Testis (tissue), 3 donors: ENCODE results near the gene COL21A1. TPM values are rescaled to one million over a fixed set of nuclear protein-coding genes. Genes with fewer than 3 reads are reported as not detected.

Experiments used
- DNase-seq: peaks from one replicate; pipeline ENCODE4 v3.0.0-alpha.2; 2019
- H3K27ac ChIP-seq, 2 donors: fragments of 200-600 bp; sonication (generic); one replicate each; pipeline ENCODE4 v1.5.1; 2019
- H3K27me3 ChIP-seq: fragments of 200-600 bp; sonication (generic); one replicate; pipeline ENCODE4 v1.5.1; 2019
- H3K36me3 ChIP-seq: fragments of 200-600 bp; sonication (generic); one replicate; pipeline ENCODE4 v1.5.1; 2017; ENCODE audit warnings: low read depth; ENCODE audit errors: missing control alignments
- H3K4me1 ChIP-seq: fragments of 200-600 bp; sonication (generic); one replicate; pipeline ENCODE4 v1.5.1; 2019
- H3K4me3 ChIP-seq, 2 donors: fragments of 200-600 bp; sonication (generic); one replicate each; pipeline ENCODE4 v1.5.1; 2017 to 2019
- H3K9me3 ChIP-seq: fragments of 200-600 bp; sonication (generic); one replicate; pipeline ENCODE4 v1.5.1; 2017
- CTCF ChIP-seq, 3 experiments: fragments of 450-650 bp in 2 of 3; fragments of 200-600 bp in 1 of 3; sonication (generic) in 1 of 3; IDR thresholded peaks; one replicate each; pipeline ENCODE4 v1.5.1; 2016 to 2019; ENCODE audit warnings: antibody characterized with exemption in 3 of 3, mild to moderate bottlenecking in 2 of 3, moderate library complexity in 1 of 3
- POLR2A ChIP-seq: fragments of 450-650 bp; IDR thresholded peaks from one replicate; pipeline ENCODE4 v1.6.1; 2017; ENCODE audit warnings: antibody characterized with exemption, mild to moderate bottlenecking, moderate library complexity
- WGBS, 2 donors: methylation state at CpG; one replicate each; pipeline ENCODE4 v1.1.5; 2018; 5-methylcytosine and 5-hydroxymethylcytosine counted together
- intact Hi-C: fragments of 100-400 bp; cut with DNase I; formaldehyde crosslinking; loops from one replicate; pipeline ENCODE4 v1.15.1; 2023; ENCODE audit warnings: low total_unique reads
- polyA plus RNA-seq: library from polyadenylated mRNA; stranded (reverse); fragments of 350-450 nt; fragmentation: Illumina TruSeq; extraction: RNeasy Lipid Tissue Mini Kit (QIAGEN cat#74804); gene quantifications from one replicate; pipeline ENCODE4 v1.2.3, GENCODE V29; 2014; ENCODE audit warnings: low read depth, low replicate concordance; ENCODE audit not compliant: insufficient read depth
- total RNA-seq, 2 donors: library from RNA; depleted of rRNA; stranded (reverse); fragments of >200 nt; gene quantifications; one replicate each; pipeline ENCODE4 v1.2.3, GENCODE V29; 2016

The COL21A1 gene
- total and polyA plus RNA-seq, 3 donors from 2014 or later, result 6.6 to 10.5 (median 7.1) TPM

GRCh38 chr6:56188429-56188828 lies 59.0 kb downstream of the COL21A1 start:
- TF ChIP-seq CTCF (IDR thresholded peaks at IDR 0.05) (no peak), POLR2A (no peak)
- no peaks in the 10 kb centered on the region for H3K36me3 ChIP-seq
- H3K9me3 ChIP-seq, result no peaks in the 10 kb centered on the region
- intact Hi-C loops, result no loop called here
- no peaks in the 10 kb centered on the region for H3K27me3 ChIP-seq
- H3K4me1 ChIP-seq, result no peaks in the 10 kb centered on the region
- no peak overlapping the region for H3K27ac ChIP-seq
- H3K4me3 ChIP-seq, result no peak overlapping the region
- no peak for DNase-seq
- 89 to 92% methylated on average over 7 to 9 of the region's 9 CpGs for WGBS, 2 donors

- H3K4me1 ChIP-seq, result no peaks in the 10 kb centered on the region
- intact Hi-C loops, result no loop called here
- TF ChIP-seq CTCF (IDR thresholded peaks at IDR 0.05) (no peak), POLR2A (no peak)
- H3K27ac ChIP-seq, result no peak overlapping the region
- no peak overlapping the region for H3K4me3 ChIP-seq
- no peaks in the 10 kb centered on the region for H3K36me3 ChIP-seq
- DNase-seq, result no peak
- no peaks in the 10 kb centered on the region for H3K9me3 ChIP-seq
- H3K27me3 ChIP-seq, result no peaks in the 10 kb centered on the region
Measured at GRCh38 chr6:56187686-56188085, 59.7 kb downstream of the COL21A1 start.

- H3K27ac ChIP-seq, result no peak overlapping the region
- no peaks in the 10 kb centered on the region for H3K27me3 ChIP-seq
- H3K4me3 ChIP-seq, result no peak overlapping the region
- H3K9me3 ChIP-seq, result no peaks in the 10 kb centered on the region
- no peaks in the 10 kb centered on the region for H3K4me1 ChIP-seq
- TF ChIP-seq POLR2A, result no peak
- TF ChIP-seq CTCF (IDR thresholded peaks at IDR 0.05), result no peak
- DNase-seq, result no peak
- no peaks in the 10 kb centered on the region for H3K36me3 ChIP-seq
- intact Hi-C loops, result no loop called here
Measured at GRCh38 chr6:56176741-56177140, 70.6 kb downstream of the COL21A1 start.

GRCh38 chr6:56173228-56173627 lies 74.2 kb downstream of the COL21A1 start:
- no peak for DNase-seq
- Histone ChIP-seq H3K4me1 (no peaks in the 10 kb centered on the region), H3K4me3 (no peak overlapping the region), H3K27me3 (no peaks in the 10 kb centered on the region), H3K27ac (no peak overlapping the region), H3K9me3 (no peaks in the 10 kb centered on the region), H3K36me3 (no peaks in the 10 kb centered on the region)
- WGBS, 2 donors, result 78 to 100% methylated on average over 1 of the region's 1 CpG
- intact Hi-C loops, result no loop called here
- TF ChIP-seq POLR2A, result no peak
- no peak for TF ChIP-seq CTCF (IDR thresholded peaks at IDR 0.05)

- H3K4me3 ChIP-seq, result no peak overlapping the region
- DNase-seq, result no peak
- no peak for TF ChIP-seq POLR2A
- no peak for TF ChIP-seq CTCF (IDR thresholded peaks at IDR 0.05)
- H3K27ac ChIP-seq, result no peak overlapping the region
- no peaks in the 10 kb centered on the region for H3K27me3 ChIP-seq
- H3K9me3 ChIP-seq, result no peaks in the 10 kb centered on the region
- no peaks in the 10 kb centered on the region for H3K4me1 ChIP-seq
- H3K36me3 ChIP-seq, result no peaks in the 10 kb centered on the region
- intact Hi-C loops, result no loop called here
- WGBS, 2 donors, result 88 to 91% methylated on average over 2 of the region's 2 CpGs
Measured at GRCh38 chr6:56172144-56172543, 75.2 kb downstream of the COL21A1 start.
